Activated T-cell treated with anti-CD3 and anti-CD28 coated beads for 4 hours (primary cell): ENCODE data around the gene RIPOR3.

Source experiments
- DNase-seq: peaks from one replicate; pipeline ENCODE4 v3.0.0-alpha.2; 2020

Gene RIPOR3

DNA sequence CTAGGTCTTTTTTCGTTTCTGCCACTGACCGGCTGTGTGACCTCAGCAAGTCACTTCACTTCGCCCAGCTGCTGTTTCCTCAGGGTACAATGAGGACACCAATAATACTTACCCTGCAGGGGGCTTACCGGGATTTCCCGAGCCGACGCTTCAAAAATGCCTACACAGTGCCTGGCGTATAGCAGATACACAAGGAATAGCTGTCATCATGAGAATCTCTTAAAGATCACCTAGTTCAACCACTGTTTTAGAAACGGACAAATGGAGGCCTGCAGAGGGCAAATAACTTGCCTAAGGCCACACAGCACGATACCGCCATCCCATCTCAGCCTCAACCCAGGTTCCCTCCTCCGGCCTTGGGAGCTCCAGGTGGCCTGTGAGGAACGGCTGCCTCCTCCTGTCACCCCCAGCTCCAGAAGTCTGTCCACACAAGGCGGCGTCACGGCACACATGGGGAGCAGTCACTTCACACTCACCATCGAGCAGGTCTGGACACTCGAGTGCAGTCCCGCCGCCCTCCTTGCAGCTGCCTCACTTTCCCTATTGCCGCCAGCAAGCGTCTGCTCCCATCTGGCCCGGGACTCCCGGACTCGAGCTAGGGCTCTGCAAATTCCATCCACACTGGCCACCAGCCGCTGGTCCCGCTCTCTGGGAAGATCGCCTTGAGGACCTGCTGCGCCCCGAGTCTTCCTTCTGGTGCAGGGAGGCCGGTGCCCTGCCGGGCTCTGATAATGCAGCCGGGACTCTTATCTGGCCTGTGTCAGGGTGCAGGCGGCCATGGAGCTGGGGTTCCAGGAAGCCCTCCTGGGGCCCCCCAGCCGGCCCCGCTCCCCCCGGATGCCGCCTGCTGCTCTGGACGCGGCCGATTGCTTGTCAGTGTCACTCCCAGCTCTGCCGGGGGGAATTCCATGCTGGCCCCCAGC is at the start of gene RIPOR3:
RIPOR3 (minus strand) TSS at position 893 of the 923 bp plus-strand sequence; CDS start at position 479, 414 bp downstream.
- no peak for DNase-seq

DNA sequence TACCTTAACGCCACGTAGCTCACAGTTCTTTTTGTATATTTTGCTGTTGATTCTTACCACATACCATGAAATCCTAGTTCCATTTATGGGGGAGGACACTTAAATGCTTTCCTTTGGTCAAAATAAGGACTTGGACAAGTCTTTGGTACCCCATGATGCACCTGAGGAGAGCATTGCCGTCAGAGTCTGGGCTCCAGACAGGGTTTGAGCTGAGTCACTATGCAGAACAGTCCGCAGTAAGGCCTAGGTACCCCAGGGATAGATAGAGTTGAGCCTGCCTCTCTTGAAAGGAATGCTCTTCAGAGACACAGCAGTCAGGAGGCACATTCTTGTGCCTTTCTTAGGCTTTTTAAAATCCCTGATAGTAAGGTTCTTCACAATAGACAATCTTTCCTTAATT is 46.0 kb upstream of the RIPOR3 start:
- DNase-seq, result no peak

DNA sequence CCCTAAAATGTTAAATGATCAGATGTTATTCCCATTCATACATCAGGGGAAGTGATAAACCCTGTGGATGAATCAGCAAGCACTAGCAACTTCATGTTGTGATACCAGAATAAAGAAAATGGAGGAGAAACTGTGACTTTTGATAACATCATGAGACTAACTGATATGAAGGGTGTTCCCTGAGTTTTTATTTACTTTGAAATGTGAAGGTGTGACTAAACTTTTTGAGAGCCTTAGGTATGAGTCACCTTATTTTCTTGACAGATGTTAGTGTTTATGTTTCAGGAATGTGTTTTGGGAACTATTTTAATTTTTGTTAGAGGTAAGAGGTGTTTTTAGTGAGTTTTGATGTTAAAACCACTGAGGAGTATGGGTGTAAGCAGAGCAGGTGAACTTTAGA is 44.5 kb upstream of the RIPOR3 start:
- no peak for DNase-seq

DNA sequence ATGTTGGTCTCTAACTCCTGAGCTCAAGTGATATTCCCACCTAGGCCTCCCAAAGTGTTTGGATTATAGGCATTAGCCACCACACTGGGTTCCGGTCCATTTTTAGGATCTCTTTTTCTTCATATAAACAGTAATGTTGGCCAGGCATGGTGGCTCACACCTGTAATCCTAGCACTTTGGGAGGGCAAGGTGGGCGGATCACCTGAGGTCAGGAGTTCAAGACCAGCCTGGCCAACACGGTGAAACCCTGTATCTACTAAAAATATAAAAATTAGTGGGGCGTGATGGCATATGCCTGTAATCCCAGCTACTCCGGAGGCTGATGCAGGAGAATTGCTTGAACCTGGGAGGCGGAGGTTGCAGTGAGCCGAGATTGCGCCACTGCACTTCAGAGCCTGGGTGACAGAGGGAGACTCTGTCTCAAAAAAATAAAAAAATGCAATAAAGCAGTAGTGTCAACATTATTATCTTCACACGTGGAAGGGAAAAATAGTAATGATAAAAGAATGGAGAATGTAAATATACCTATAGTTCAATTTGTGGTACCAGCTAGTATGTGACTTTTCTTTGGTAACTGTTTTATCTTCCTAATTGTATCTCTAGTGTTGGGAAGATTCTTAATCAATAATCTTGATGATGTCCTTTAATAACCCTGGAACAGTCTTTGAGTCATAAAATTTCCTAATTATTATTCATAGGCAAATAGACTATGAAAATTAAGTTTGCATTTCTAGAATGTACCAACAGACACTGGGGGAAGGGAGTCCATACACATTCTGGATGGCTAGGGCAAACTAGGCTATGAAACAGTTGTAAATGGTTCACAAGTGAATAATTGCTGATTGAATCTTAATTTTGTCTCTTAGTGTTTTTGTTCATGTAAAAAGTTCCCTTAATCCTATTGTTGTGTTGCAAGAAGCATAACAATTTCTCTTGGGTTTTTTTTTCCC is 43.7 kb upstream of the RIPOR3 start:
- DNase-seq, result no peak

- no peak for DNase-seq
Measured at GRCh38 chr20:50733644-50734349, 42.5 kb upstream of the RIPOR3 start.

DNA sequence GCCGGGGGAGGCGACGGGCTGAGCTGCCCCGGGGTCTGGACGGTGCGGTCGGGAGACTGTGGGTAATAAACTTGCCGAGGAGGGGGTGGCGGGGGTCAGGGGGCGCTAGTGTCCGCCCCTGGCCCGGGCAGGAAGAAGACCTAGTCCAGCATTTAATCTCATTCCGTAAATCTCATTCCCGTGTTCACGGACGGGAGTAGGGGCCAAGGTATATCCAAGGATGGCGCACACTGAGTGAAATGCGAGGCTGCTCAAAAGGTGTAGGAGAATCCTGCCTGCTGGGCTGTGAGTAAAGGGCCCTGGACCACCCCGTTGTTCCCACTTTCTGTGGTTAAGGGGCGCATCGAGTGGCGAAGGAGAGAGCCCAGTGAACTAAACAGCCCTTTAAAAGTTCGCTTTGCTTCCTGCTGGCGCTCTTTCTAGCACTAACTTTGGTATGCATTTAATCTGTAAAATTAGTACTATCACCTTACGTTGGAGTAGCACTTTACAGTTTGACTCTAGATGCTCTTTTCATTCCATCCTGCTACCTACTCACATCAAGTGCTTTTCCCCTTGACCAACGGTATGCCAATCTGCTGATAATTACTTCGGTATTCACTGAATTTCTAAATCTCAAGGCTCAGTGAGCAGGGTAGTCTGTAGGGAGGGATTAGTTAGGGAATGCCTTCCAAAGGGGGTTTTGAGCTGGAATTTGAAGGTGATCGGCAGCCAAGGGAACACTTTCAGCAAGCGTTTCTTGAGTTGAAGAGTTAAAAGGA is 40.8 kb upstream of the RIPOR3 start:
- DNase-seq, result no peak

- DNase-seq, result peak; percentile 99
Measured at GRCh38 chr20:50731055-50731929, 40.0 kb upstream of the RIPOR3 start, which contains the start of gene PARD6B. PARD6B (plus strand) TSS chr20:50731580; CDS start chr20:50731787, 207 bp downstream.

GRCh38 chr20:50730765-50731054 is 39.4 kb upstream of the RIPOR3 start:
- no peak for DNase-seq

DNA sequence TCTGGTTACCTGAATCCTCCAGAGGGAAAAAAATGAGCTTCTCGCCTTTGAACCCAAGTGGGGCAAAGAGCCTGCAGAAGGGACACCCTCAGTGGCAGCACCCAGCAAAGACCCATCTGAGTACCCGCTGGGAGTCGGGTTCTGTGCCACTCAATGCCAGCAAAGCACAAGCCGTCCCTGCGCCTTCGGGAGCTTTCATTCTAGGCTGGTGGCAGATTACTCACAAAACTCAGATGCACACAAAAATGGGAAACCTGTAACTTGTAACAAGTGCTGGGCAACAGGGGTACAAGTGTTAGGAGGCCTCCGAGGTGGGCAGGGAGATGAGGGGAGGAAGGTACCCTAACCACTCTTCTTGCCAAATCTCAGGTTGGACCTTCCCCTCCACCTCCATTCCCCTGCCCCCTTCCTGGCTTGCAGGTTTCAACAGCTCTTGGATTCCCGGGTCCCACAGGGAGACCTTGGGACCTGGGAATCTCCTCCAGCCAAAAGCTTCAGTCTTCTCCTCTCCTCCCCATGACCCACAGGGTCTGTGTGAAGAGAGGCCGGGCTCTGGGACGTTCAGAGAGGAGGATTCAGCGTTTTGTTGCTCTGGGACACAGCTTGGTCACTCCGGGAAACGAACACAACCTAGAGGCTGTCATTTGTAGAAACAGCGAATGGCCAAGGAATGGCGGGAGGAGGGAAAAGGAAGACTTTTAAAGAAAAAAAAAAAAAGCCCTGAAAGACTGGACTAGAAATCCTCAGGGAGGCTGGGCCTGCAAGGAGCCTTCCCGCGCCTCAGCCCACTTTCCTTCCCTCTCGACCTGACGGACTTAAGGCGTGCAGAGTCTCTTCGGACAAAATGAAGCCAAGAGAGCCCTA is 38.8 kb upstream of the RIPOR3 start:
- no peak for DNase-seq

DNA sequence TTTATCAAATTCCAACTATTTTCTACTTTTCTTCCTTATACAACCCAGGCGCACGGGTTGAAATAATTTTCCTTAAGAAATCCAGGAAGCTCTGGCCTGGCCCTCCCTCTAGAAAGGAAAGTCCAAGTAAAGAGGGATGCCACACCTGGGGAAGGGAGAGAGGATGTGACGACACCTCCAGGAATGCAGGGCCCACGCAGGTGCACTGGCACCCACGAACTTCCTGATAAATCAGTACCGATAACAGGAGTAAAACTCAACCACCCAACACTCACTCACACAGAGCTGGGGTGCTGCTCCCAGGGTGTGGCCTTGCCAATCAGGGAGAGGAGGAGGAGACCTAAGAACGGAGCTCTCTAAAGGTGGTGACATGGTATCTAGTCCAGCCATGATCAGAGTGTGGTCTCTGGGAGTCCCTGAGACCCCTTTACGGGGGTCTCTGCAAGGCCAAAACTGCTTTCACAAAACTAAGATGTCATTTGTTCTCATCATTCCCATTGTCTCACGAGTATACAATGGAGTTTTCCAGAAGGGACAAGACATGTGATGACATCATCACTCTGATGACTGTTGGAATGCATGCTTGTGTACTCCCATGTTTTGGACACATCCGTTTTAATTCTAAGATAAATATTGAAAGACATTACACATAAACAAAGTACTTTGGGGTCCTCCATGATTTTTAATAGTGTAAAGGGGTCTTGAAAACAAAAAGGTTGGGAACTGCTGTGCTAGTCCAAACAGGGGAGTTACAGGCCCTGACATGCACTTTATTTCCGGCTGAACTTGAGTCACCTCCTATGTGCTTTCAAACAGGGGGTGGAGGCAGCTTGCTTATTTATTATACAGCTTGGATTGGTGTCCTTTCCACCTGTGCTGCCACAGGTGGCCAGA is 37.9 kb upstream of the RIPOR3 start:
- DNase-seq, result no peak

DNA sequence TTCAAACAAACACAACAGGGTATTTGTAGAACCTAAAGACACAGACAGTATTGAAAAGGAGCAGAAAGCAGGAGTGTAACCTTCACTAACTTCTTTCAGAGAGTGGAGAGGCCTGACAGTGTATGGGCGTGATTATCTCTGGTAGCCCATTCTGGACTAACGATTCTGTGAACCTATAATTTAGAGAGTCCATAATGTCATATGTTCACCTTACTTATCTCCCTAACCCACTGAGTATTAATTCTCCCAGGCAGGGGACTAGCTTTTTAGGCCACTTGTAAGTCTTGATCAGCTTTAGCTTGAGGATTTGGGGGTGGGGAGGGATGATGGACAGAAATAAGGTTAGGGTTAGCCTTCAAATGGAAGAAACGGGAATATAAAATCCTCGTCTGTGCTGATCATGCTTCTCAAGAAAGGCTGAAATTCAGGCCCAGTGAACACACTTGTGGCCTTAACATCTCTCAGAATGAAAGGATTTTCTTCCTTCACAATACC is 37.2 kb upstream of the RIPOR3 start:
- no peak for DNase-seq

- DNase-seq, result no peak
Measured at GRCh38 chr20:50727792-50728485, 36.6 kb upstream of the RIPOR3 start.

DNA sequence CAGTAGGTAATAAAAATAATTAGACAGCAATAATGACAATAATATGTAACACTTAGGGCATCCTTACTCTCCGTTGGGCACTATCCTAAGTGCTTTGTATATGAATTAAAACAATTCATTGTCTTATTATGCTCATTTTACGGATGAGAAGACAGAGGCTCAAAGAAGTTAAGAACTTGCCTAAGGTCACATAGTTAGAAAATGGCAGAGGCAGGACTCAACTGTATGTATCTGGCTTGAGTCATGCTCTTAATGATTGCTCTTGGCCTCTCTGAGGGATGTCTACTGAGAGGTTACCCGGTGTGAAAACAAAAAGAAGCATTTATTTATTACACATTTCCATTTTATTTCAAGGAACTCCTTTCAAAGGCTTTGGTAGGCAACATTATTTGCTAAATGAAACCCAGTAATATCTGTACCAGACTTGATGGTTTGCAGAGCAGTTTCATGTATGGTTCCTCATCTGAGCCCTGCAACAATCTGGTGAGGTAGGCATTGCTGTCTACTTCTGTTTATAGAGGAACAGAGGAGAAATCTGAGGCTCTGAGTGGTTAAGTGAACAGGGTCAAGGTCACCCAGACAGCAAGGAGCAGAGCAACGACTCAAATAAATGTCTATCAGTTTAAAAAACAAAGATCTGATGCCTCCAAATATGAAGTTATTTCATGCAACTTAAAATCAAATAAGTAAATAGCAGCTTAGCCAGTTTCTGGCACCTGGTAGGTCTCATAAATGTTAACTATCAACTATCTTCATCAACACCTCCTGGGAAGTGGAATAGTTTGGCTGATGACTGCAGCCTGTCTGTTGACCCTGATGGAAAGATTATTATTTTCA is 35.8 kb upstream of the RIPOR3 start:
- no peak for DNase-seq

DNA sequence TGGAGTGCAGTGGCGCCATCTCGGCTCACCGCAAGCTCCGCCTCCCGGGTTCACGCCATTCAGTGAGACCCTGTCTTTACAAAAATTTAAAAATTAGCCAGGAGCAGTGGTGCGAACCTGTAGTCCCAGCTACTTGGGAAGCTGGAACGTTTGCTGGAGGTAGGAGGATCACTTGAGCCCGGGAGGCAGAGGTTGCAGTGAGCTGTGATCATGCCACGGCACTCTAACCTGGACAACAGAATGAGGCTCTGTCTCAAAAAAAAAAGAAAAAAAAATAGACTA is 34.3 kb upstream of the RIPOR3 start:
- DNase-seq, result no peak

DNA sequence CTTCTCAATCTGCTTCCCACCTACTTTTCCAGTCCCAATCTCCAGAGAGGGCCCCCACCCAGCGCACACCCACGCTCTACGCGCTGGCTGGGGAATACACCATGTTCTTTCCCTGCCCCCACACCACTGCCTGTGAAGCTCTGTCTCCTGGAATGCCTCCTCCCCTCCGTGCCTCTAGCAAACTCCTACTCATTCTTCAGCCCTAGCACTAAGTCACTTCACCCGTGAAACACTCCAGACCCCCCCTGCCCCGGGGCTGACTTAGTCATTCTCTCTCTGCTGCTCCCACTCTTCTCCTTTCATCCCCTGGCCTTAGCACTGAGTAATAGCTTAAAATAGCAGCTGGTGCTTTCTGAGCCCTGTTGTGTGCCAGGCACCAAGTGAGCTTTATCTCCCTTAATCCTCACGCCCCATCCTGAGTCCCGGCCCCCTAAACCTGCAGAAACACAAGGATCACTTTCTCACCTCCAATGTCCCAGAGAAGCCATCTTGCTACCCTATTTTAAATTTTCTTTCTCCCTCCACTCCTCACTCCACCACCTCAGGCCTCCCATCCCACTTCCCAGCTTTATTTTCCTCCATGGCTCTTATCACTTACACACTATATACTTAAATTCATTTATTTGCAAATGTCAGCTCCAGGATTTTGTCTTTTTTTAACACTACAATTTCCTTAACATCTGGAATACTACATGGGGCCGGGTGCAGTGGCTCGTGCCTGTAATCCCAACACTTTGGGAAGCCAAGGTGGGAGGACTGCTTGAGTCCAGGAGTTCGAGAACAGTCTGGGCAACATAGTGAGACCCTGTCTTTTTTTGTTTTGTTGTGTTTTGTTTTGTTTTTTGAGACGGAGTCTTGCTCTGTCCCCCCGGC is 33.7 kb upstream of the RIPOR3 start:
- peak; percentile 56 for DNase-seq

GRCh38 chr20:50724112-50724725 is 32.9 kb upstream of the RIPOR3 start:
- no peak for DNase-seq
